ENCODE results near the gene TRAP1.
A peak's percentile ranks its signal among the peaks of the same experiment; 100 is the strongest.

The TRAP1 gene

DNA sequence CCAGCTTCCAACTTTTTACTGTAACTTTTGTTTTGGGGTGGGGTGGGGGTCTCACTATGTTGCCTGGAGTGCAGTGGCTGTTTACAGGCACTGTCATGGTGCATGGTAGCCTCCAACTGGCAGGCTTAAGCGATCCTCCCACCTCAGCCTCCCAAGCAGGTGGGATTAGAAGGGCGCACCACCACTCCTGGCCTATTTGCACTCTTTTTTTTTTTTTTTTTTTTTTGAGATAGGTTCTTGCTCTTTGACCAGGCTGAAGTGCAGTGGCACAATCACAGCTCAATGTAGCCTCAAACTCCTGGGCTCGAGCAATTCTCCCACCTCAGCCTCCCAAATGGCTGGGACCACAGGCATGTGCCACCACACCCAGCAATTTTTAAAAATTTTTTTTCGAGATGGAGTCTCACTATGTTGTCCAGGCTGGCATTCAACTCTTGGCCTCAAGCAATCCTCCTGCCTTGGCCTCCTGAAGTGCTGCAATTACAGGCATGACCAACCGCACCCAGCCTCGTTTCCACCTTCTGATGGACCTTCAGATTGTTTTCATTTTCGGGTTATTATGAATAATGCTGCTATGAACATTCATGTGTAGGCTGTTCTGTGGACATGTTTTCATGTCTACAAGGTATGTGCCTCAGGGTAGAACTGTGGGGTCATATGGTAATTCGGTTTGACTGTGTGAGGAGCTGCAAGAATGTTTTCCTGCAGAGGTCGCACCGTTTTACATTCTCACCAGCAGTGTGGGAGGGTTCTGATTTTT, 10.9 kb downstream of the TRAP1 start:
- no peak for DNase-seq

DNA sequence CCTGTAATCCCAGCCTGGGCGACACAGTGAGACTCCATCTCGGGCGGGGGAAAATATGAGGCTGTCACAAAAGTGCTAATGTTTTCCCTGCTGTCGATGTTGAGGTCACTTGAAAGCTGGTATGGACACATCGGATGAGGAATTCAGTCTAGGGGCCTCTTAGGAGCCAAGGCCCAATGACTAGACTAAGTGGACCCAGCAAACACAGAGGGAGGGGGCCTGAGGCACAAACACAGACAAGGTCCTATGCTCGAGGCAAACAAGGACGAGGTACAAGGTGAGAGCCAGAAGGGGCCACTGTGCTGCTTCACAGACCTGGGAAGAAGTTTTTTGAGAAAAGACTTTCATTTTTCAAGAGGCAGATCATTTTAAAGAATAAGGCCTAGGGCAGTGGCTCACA, 15.2 kb downstream of the TRAP1 start:
- DNase-seq: no peak

DNA sequence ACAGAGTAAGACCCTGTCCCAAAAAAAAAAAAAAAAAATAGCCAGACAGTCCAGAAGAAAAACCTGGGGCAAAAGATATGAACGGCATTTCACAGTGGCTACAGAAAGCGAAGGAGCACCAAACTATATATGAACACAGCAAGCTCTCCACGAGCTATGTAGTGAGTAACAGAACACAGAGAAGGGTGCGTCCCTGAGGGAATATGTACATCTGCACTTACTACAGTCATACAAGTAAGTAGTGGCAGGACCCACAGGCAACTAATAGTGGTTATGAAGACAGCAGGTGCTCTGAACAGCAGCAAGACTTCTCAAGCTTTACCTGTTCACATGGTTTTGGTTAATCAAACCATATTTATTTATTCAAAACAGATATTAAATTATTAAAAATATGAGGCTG, 15.8 kb downstream of the TRAP1 start:
- DNase-seq: no peak

DNA sequence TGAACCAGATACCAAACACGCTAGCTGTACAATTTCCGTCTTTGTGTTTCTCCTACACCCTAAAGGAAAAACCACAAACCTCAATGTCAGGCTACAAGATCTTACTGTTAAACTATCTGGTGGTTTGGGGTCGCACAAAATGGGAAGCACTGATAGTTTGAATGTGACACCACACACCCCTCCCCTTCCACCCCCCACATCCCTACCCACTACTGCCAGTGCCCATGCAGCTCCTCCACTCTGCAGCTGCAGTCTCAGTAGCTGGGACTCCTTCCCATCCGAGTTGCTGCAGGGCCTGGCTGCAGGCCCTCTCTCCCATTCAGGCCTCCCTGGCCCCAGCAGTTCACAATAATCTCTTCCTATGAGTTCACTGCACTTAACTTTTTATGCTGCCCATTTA, 18.4 kb downstream of the TRAP1 start:
- no peak for DNase-seq

DNA sequence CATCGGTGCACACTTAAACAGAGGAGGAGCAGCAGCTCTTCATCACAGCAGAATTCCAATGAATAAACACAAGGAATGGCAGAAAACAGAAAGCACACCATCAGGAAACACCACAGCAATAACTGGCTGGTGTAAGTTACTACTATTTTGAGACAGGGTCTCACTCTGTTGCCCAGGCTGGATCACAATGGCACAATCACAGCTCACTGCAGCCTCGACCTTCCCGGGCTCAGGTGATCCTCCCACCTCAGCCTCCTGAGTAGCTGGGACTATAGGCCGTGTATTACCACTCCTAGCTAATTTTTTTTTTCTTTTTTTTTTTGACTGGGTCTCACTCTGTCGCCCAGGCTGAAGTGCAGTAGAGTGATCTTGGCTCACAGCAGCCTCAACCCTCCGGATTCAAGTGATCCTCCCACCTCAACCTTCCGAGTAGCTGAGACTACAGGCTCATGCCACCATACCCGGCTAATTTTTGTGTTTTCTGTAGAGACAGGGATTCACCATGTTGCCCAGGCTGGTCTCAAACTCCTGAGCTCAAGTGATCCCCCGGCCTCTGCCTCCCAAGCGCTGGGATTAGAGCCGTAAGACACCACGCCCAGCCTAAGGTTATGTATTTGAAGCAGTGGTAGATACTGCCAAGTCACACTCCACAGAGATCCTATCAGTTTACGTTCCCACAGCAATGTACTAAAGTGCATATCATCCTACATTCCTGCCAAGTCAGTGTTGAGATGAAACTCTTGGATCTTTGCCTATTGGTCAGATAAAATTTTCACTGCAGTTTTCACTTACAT, 20.7 kb downstream of the TRAP1 start:
- DNase-seq: no peak

DNA sequence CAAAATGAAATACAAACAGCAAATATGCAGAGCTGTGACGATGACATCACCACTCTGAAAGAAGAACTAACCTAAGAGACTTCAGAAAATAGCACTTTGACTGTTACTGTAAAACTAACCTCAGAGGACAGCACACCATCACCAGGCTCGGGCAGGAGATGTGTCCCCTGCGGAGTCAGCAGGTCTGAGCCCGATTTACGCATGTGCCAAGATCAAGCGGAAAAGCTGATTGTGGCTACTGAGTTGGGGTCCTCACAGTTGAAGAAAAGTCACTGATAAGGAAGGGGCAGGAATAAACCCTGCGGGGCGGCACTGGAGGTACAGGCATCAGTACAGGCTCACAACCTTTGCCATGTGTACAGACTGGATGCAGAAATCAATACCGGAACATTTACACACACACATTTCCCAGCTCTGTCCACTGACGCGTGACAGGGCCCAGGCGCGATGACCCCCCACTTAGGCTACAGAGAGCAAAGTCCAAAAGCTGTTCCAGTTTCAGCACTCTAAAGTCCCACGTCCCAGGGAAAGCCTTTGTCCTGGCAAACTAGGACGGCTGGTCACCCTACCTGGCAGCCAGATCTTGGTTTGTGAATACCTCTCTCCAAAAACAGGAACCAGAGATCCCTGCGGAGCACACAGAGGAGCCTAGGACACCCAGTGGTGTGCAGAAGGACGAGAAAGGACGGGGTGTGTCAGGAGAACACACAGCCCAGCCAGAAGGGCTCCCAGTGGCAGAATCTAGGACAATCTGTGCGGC, 21.5 kb downstream of the TRAP1 start:
- DNase-seq: no peak

DNA sequence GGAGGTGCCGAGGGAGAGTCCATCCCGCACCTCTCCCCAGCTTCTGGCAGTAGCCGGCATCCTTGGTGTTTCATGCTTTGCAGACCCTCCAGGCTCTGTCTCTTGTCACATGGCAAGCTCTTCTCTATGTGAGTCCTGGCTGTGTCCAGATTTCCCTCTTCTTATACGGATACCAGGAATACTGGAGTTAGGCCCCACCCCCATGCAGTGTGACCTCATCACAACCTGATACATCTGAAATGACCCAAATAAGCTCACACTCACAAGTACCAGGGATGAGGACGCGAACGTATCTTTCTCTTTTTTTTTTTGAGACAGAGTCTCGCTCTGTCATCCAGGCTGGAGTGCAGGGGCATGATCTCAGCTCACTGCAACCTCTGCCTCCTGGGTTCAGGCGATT, 23.3 kb downstream of the TRAP1 start:
- no peak for DNase-seq

DNA sequence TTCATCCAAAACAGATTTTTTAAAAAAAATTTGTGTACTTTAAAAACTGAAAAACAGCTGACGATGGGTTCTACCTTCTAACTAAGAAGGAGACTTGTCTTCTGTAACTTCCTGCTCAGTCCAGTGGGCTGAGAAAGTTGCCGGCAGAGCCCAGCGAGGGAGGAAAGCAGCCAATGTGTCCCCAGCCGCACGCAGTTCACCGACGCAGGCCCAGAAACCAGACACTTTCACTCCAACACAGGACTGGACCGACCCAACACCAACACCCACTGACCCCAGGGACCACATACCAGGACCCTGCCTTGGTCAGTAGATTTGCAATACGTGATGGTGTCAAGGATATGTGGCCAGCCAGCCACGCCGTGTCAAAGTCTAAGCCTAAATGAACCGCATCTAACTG, 25.6 kb downstream of the TRAP1 start:
- no peak for DNase-seq

DNA sequence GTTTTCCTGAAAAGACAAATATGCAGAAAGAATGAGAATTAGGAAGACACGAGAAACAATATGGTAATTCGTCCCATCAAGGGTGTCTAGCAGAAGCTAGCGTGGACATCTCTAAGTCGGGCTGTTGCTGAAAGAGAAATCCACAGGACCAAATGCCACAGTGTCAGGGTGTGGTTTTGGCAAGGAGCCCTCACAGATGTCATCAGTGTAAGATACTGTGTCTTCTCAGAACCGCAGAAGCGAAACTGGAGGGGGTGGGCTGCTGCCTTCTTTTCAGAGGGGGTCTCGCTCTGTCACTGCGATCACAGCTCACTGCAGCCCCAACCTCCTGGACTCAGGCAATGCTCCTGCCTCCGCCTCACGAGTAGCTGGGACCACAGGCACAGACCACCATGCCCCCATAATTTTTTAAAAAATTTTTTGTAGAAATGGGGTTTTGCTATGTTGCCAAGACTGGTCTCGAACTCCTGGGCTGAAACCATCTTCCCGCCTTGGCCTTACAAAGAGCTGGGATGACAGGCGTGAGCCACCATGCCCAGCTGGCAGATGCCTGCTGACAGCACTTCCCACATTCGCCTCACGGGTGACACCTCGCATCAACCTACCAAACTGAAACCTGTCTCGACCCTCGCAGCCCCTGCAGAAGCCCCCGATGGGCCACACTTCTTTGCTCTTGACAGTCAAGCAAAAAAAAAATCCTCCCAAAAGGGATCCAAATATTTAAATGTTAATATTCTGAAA, 26.2 kb downstream of the TRAP1 start:
- DNase-seq: no peak

DNA sequence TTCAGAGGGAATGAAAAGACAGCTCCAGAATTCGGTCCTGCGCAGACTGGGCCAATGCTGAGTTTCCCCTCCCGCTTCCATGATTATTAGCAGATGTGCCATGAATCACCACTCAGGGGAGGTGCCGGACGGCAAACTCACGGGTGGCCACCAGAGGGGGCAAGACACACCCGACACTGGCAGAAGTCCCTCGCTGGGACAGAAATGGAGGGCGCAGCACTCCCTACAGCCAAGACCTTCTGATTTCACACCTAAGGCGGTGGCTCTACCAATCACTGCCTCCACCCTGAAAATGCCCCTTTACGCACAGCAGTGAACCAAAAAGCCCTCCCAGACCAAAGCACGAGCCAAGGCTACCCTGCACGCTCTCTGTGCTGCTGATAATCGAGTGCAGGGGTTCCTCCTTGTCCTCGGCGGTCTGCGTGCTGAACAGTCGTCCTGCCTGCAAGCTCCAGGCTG, 26.8 kb downstream of the TRAP1 start:
- peak; percentile 76 to 78 for DNase-seq

DNA sequence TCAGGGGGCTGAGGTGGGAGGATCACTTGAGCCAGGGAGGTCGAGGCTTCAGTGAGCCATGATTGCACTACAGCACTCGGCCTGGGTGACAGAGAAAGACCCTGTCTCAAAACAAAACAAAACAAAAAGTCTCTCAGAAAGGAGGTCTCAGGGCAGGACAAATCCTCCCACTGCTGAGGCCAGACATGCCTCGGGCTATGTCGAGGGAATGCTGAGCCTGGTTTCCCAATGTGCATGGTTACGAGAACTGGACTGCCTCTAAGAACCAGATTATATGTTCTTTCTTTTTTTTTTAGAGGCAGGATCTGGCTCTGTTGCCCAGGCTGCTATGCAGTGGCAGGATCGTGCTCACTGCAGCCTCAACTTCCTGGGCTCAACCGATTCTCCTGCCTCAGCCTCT, 27.6 kb downstream of the TRAP1 start:
- no peak for DNase-seq

DNA sequence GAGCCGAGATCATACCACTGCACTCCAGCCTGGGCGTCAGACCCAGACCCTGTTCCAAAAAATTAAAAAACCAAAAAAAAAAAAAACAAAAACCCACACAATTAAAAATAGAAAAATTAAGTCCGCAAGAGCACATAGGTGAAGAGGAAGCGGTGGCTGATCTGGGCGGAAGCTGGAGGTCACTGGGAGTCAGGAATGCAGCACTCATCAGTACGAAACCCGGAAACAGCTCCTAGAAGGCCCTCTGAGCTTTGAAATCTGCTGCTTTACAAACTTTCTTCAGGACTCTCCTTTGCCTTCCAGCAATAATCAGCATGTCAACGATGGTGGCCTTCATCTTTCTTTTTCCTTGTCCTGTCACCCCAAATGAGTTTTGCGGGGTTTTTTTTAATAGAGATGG, 29.5 kb downstream of the TRAP1 start:
- no peak for DNase-seq

DNA sequence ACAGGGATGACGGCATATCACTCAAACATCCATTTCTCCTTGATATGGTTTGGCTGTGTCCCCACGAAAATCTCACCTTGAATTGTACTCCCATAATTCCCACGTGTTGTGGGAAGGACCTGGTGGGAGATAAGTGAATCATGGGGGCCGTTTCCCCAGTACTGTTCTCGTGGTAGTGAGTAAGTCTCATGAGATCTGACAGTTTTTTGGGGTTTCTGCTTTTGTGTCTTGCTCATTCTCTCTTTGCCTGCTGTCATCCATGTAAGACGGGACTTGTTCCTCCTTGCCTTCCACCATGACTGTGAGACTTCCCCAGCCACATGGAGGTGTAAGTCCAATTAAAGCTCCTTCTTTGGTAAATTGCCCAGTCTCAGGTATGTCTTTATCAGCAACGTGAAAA, 30.3 kb downstream of the TRAP1 start:
- no peak for DNase-seq

DNA sequence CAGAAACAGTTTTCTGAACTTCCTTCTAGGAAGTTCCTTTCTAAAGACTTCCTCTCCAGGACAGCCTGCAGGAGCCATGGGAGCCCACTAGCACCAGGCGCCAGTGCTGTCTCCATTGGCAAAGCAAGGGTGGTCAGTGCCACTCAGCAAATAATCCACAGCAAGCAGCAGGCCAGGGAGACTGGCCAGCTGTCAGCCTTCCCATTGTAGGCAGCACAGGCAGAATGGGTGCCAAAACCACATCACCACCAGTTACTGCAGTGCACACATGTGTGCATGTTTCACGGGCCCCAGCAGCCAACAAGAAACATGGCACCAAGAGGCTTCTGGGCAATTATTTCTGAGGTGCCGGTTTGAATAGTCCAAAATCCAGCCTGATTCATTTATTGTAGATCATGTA, 36.1 kb downstream of the TRAP1 start:
- no peak for DNase-seq

DNA sequence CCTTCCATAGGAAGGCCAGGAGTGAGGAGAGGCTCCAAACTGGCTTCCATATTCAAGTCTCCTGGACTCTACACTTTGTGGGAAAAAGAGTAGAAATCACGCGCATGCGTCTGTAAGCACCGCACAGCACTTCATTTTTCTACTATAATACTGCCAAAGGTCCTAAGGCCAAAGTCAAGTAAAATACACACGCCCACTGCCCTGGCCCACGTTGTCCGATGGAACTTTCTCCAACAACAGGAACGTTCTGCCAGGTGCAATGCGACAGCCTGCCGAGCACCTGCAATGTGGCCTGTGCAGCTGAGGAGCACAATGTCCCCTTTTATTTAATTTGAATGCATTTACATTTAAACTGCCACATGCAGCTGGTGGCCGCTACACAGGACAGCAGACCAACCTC, 39.3 kb downstream of the TRAP1 start:
- no peak for DNase-seq

DNA sequence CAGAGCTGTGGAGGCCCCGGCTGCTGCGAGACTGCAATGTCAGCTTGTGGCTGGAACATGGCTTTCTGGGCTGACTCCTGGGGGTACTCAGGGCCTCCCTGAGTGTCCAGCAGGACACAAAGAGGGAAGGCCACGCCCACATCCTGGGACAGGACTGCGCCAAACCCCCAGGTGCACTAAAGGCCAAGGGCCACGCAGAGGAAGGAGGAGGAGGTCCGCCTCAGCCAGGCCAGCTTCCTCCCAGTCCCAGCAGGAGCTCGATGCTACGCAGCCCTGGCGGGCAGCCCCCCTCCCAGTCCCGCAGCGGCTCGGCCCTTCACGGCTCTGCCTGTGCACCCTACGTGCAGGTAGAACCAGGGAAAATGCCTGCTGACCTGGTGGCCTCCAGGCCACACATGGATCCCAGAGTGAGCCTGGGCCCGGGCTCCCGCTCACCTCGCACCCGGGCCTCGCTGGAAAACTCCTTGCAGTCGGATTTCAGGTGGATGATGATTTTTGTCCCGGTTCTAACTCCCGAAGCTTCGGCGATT, 41.7 kb downstream of the TRAP1 start:
- no peak for DNase-seq

DNA sequence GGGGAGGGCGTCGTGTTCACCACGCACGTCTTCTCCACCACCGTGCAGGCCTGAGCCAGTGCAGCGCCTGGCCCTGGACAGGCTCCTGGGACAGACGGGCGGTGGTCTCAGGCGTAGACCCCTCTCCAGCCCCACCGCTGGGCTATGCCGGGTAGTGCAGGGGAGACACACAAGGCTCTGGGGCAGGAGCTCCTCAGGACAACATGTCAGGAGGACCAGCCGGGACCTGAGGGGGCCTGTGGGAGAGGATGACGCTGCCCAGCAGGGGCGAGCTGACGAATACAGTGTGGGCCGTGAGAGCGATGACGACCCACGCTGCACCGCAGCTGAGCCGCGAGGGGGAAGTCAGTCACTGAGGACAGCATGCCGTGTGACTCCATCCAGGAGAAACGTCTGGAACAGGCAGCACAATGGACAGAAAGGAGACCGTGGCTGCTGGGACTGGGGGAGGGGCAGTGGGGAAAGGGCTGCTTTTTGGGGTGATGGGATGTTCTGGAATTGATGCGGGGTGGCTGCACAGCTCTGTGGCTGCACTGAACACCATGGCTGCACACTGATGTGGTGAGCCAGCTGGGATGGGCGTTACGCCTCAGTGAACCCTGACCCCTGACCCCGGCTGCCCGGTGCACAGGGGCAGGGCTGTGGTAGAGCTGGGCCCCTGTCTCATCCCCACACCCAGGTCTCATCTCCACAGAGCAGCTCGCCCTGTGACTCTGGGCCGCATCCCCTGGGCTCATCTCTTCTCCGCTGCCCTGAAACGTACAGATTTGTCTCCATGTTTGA, 42.6 kb downstream of the TRAP1 start:
- no peak for DNase-seq

DNA sequence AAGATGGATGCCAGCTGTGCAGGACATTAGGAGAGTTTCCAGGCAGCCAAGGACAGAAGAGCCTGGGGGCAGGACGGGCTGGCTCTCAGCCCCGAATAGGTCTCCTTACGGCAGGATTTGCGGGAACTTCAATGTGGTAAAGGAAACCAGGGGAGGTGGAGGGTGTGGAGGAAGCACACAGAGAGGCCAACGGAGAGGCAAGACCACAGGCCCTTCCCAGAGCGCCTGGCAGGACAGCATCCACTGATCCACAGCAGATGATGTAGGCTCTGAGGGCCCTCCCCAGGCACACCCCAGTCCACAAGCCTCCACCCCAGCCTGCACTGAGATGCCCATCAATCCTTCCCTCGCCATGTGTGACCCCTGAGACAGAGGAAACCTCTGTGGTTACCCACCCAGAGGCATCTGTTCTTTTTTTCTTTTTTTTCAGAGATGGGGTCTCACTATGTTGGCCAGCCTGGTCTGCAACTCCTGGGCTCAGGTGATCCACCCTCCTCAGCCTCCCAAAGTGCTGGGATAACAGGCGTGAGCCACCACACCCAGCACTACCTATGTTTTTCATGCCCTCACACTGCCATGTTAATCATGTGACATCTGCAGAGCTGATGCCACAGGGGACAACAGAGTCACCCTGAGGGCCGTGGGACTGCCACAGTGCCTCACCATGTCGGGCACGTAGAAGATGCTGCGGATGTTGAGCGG, 43.5 kb downstream of the TRAP1 start:
- no peak for DNase-seq

DNA sequence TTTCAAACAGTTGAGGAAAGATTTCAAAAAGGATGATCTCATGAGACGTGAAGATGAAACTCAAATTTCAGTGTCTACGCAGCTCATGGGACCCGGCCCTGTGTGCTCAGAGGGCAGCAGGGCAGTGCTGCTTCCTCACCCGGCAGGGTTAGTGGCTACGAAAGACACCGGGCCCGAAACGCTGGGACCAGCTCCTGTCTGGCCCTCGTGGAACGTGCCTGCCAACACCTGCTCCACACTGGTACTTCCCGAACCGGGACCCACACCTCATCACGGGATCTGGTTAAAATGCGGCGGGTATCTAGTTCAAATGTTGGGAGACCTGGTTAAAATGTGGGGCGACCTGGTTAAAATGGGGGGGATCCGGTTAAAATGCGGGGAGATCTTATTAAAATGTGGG, 44.1 kb downstream of the TRAP1 start:
- no peak for DNase-seq

DNA sequence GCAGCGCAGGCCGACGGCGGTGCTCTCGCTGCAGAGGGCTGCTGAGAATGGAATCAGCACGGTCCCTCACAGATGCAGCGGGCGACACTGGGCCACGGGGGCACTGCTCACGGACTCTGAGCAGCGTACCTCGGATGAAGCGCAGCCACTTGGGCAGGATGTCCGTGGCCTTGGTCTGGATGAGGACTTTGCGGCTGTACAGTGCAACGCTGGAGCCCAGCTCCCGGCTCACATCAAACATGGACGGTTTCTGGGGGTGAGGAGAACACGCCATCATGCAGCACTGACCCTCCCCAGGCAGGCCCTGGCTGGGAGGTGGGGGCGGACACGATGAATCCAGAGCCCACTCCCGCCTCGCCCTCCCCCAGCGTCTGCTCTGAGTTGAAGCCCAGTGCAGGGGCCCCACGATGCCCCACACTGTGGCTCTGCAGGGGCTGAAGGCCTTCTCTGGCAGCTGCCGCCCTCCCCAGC, 44.7 kb downstream of the TRAP1 start:
- DNase-seq: no peak

DNA sequence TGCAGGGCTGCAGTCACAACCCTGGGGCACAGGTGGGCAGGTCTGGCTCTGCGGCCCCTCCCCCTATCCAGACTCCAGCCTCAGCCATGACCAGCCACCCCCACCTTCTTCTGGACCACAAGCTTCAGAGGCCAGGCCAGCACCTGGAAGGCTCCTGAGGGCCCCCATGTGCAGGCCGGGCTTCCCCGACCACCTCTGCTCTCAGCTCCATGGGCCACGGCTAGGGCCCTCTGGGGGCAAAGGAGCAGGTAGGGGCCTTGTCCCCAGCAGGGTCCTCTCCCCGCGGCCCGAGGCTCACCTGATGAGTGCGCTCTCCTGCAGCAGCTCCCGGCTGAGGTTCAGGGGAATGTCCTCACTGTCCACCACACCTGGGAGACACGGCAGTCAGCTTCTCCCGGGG, 45.9 kb downstream of the TRAP1 start:
- DNase-seq: no peak
